Right lobe of liver (tissue), 6 donors: ENCODE measurements around the gene PRKAG2. TPM values are rescaled to one million over a fixed set of nuclear protein-coding genes. Genes with fewer than 3 reads are reported as not detected.

ENCODE experiments used
- ATAC-seq, 4 donors: fragments of 200-7000 bp; cut with Tn5 transposase; one replicate each; pipeline ENCODE4 v1.9.1; 2020; ENCODE audit warnings: mild to moderate bottlenecking in 4 of 4, moderate library complexity in 4 of 4
- DNase-seq, 3 donors: peaks; one replicate each; pipeline ENCODE4 v3.0.0-alpha.2; 2020
- H3K27ac ChIP-seq, 3 donors: fragments of 200-600 bp; one replicate each; pipeline ENCODE4 v1.8.0; 2022
- H3K27me3 ChIP-seq, 2 donors: fragments of 200-600 bp; one replicate each; pipeline ENCODE4 v1.8.0; 2022
- H3K36me3 ChIP-seq, 4 donors: fragments of 200-600 bp; sonication (generic) in 1 of 4; one replicate each; pipeline versions ENCODE4 v1.5.1 to v1.8.0; 2017 to 2022; ENCODE audit warnings: control low read depth in 1 of 4
- H3K4me1 ChIP-seq, 4 donors: fragments of 200-600 bp; sonication (generic) in 1 of 4; one replicate each; pipeline versions ENCODE4 v1.5.1 to v1.8.0; 2017 to 2022; ENCODE audit warnings: control low read depth in 1 of 4
- H3K4me3 ChIP-seq, 3 donors: fragments of 200-600 bp; one replicate each; pipeline ENCODE4 v1.8.0; 2022
- H3K9me3 ChIP-seq, 4 donors: fragments of 200-600 bp; sonication (generic) in 1 of 4; one replicate each; pipeline versions ENCODE4 v1.5.1 to v1.8.0; 2017 to 2022; ENCODE audit warnings: control low read depth in 1 of 4
- CTCF ChIP-seq, 4 donors: fragments of 200-600 bp in 3 of 4; fragments of 450-650 bp in 1 of 4; IDR thresholded peaks; one replicate each; pipeline versions ENCODE4 v1.5.1 to v1.8.0; 2016 to 2022; ENCODE audit warnings: antibody characterized with exemption in 4 of 4, mild to moderate bottlenecking in 2 of 4
- POLR2A ChIP-seq: fragments of 450-650 bp; IDR thresholded peaks from one replicate; pipeline ENCODE4 v1.6.1; 2017; ENCODE audit warnings: antibody characterized with exemption, mild to moderate bottlenecking
- WGBS: methylation state at CpG from one replicate; pipeline ENCODE4 v1.1.6; 2018; ENCODE audit warnings: low coverage, low lambda C conversion rate; ENCODE audit not compliant: insufficient coverage; ENCODE audit errors: missing lambda C conversion rate; 5-methylcytosine and 5-hydroxymethylcytosine counted together
- intact Hi-C, 2 donors: fragments of 100-400 bp; cut with DNase I; formaldehyde crosslinking; loops; one replicate each; pipeline versions ENCODE4 v1.11.2 to v1.14.1; 2022
- total RNA-seq, 6 experiments: library from RNA; depleted of rRNA in 2 of 6; stranded (reverse); fragments of >200 nt in 2 of 6; fragmentation: NEBNext Ultra II Directional in 3 of 6; extraction: Animal tissue kit (Norgen Biotek cat#: 25700) in 3 of 6; gene quantifications; one replicate each; pipeline versions ENCODE4 v1.1.0 to v1.2.4, GENCODE V29; 2016 to 2023
- donor health status: DM: no; HTN: yes; CAD: no.
- donor health status: DM: no; HTN: no; CAD: no.
- donor health status: DM: no; HTN: no; CAD: no.
- donor health status: DM: no; HTN: yes; CAD: no.
- donor health status: DM: no; HTN: yes; CAD: no.

The PRKAG2 gene
- total RNA-seq, 6 experiments from 2014 or later, result 20.6 to 63.6 (median 29.5) TPM

DNA sequence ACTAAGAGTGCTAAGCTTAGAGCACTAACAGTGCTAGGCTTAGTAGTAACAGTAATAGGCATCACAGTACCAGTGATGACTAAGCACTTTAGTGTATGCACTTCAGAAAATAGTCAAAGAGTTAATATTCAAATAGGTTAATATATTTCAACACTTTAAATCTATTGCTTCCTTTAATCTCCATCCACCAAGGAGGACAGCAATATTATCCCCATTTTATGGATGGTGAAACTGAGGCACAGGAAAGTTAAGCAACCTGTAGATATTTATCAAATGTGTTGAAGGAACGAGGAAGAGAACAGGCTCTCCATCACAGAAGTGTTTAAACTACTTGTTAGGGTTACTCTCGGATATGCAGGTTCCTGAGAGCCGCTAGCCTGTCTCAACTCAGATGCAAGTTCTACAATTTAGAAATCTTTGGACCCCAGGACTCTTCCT, 165.5 kb downstream of the PRKAG2 start:
- WGBS, result 89% methylated on average over 3 of the region's 3 CpGs
- intact Hi-C loops, result no loop called here
- no peak for ATAC-seq

DNA sequence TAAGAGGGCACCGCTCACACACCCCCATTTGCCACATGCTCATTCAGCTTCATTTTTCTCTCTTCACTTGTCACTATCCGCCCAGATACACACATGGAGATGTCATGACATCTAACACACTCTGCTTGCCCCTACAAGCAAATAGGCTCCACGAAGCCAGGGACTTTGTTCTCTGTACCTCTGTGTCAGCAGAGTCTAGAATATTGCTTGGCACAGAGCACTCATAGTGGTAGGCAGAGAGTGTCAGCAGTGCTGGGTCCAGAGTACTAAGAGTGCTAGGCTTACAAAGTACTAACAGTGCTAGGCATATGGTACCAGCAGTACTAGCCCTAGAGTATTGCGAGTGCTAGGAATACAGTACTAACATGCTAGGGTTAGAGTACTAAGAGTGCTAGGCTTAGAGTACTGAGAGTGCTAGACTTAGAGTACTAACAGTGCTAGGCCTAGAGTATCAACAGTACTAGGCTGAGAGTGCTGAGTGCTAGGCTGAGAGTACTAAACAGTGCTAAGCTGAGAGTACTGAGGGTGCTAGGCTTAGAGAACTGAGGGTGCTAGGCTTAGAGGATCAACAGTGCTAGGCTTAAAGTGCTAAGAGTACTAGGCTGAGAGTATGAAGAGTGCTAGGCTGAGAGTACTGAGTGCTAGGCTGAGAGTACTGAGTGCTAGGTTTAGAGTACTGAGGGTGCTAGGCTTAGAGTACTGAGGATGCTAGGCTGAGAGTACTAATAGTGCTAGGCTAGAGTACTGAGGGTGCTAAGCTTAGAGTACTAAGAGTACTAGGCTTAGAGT, 166.1 kb downstream of the PRKAG2 start:
- DNase-seq (peak in 1 of 3 donors; percentile 88), ATAC-seq (peak; percentile 72 to 82 (median 78))
- Histone ChIP-seq H3K27ac (peak overlapping the region; percentile 60 to 96 (median 95)), H3K36me3 (no peaks in the 10 kb centered on the region), H3K4me3 (no peak overlapping the region), H3K4me1 (peaks cover 0 to 50% (median 23%) of the 10 kb centered on the region in 4 donors), H3K9me3 (no peaks in the 10 kb centered on the region), H3K27me3 (no peaks in the 10 kb centered on the region)
- intact Hi-C loops, result no loop called here
- whole genome bisulfite sequencing, result 37% methylated on average over 4 of the region's 4 CpGs
- peak; percentile 69 for TF ChIP-seq POLR2A
- TF ChIP-seq CTCF (IDR thresholded peaks at IDR 0.05), result no peak

More for the DNA sequence above, 165.5 kb downstream of the PRKAG2 start:
- Histone ChIP-seq H3K36me3 (no peaks in the 10 kb centered on the region), H3K9me3 (no peaks in the 10 kb centered on the region), H3K4me3 (peak overlapping the region in 1 of 3 donors; percentile 27), H3K27me3 (no peaks in the 10 kb centered on the region), H3K4me1 (peaks cover 0 to 50% (median 26%) of the 10 kb centered on the region in 4 donors), H3K27ac (peak overlapping the region; percentile 53 to 96 (median 95))
- TF ChIP-seq POLR2A (no peak), CTCF (IDR thresholded peaks at IDR 0.05) (no peak)
- no peak for DNase-seq

GRCh38 chr7:151710121-151710640, 166.7 kb downstream of the PRKAG2 start:
- Histone ChIP-seq H3K4me1 (peaks cover 0 to 48% (median 20%) of the 10 kb centered on the region in 4 donors), H3K27me3 (no peaks in the 10 kb centered on the region), H3K4me3 (no peak overlapping the region), H3K9me3 (no peaks in the 10 kb centered on the region), H3K27ac (peak overlapping the region; percentile 60 to 96 (median 95)), H3K36me3 (no peaks in the 10 kb centered on the region)
- TF ChIP-seq POLR2A (no peak), CTCF (IDR thresholded peaks at IDR 0.05) (no peak)
- no peak for ATAC-seq
- 96% methylated on average over 9 of the region's 18 CpGs for WGBS
- intact Hi-C loops, result no loop called here
- DNase-seq, result no peak

- TF ChIP-seq POLR2A, result no peak
- no peak for TF ChIP-seq CTCF (IDR thresholded peaks at IDR 0.05)
- DNase-seq, result no peak
- ATAC-seq, result no peak
- Histone ChIP-seq H3K9me3 (no peaks in the 10 kb centered on the region), H3K27ac (peak overlapping the region in 2 of 3 donors; percentile 95 to 96), H3K4me3 (no peak overlapping the region), H3K36me3 (no peaks in the 10 kb centered on the region), H3K27me3 (no peaks in the 10 kb centered on the region), H3K4me1 (peaks cover 0 to 48% (median 20%) of the 10 kb centered on the region in 4 donors)
- intact Hi-C loops, result no loop called here
- WGBS, result 90% methylated on average over 11 of the region's 14 CpGs
Measured at GRCh38 chr7:151709141-151710038, 167.5 kb downstream of the PRKAG2 start.
